ENCODE measurements around the gene SIRPG.

DNA sequence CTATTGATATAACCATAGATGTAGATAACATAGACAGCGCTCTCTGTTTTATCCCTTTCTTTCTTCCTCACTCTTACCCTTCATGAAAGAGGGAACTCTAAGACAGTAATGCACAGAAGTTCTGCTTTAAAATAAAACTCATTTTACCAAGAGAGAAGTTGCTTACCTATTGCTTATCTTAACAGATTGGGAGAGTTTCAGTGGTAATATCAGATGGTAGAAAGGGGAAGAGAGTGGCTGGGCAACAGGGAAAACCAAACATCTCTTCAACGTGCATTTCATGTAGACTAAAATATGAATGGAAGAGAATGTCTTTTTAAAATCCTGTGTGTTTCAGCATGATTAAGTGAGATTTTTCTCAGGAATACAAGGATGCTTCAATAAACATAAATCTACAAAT is 45.3 kb upstream of the SIRPG start:
- TF ChIP-seq CTCF (IDR thresholded peaks at IDR 0.05) (no peak), POLR2A (IDR thresholded peaks at IDR 0.05) (no peak)

Data from thyroid gland (tissue), 4 donors.